ENCODE measurements around the gene UBTD1. TPM values are rescaled to one million over a fixed set of nuclear protein-coding genes. Genes with fewer than 3 reads are reported as not detected.
A peak's percentile ranks its signal among the peaks of the same experiment; 100 is the strongest.

Gene UBTD1
- total and polyA plus RNA-seq, 3 donors from 2014 or later = 74.1 to 143 (median 111) TPM

DNA sequence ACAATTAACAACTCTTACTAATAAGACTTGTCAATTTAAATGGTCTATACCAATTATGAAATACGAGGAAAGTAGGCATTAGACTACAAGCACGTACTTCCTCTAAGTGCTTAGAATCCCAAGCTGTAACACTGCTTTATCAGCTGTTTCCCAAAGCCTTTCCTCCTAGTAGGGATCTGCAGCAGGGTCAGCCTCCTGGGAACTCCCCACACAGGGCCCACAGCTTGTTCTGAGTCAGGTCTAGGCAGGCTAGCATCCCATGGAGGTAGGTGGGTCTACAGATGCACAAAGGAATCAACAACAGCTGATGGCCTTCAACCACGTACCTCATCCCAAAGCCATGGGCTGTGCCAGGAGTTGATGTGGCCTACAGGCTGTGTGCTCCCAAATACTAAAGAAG lies 15.2 kb upstream of the UBTD1 start:
- 25 to 56% methylated on average over 3 of the region's 3 CpGs for WGBS, 2 donors
- H3K4me1 ChIP-seq = no peaks in the 10 kb centered on the region

DNA sequence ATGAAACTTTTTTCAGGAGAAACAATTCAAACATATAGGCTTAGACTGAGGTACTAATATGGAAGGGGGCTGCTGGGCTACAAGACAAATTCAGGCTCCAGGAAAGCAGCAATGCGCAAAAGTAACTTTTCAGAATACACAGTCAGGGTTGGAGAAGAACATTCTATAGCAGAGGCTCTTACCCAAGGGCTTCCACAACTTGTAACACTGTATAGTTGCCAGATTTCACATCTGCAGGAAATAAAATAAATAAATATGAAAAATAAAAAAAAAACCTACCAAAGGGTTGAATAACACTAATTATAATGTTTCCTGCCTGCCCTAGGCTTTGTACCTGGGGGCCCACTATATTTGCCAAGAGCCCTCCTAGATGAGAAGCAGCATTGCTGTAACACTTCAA lies 14.8 kb upstream of the UBTD1 start:
- no peaks in the 10 kb centered on the region for H3K27me3 ChIP-seq
- 60 to 75% methylated on average over 1 of the region's 1 CpG for WGBS, 2 donors
- no peak for DNase-seq
- TF ChIP-seq POLR2A (IDR thresholded peaks at IDR 0.05) = no peak
- TF ChIP-seq, protein P1, sequence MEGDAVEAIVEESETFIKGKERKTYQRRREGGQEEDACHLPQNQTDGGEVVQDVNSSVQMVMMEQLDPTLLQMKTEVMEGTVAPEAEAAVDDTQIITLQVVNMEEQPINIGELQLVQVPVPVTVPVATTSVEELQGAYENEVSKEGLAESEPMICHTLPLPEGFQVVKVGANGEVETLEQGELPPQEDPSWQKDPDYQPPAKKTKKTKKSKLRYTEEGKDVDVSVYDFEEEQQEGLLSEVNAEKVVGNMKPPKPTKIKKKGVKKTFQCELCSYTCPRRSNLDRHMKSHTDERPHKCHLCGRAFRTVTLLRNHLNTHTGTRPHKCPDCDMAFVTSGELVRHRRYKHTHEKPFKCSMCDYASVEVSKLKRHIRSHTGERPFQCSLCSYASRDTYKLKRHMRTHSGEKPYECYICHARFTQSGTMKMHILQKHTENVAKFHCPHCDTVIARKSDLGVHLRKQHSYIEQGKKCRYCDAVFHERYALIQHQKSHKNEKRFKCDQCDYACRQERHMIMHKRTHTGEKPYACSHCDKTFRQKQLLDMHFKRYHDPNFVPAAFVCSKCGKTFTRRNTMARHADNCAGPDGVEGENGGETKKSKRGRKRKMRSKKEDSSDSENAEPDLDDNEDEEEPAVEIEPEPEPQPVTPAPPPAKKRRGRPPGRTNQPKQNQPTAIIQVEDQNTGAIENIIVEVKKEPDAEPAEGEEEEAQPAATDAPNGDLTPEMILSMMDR (IDR thresholded peaks at IDR 0.05) = no peak
- intact Hi-C loops (cut with DNase I; ENCODE audit: low total_unique reads) = no loop called here
- no peak overlapping the region for H3K4me3 ChIP-seq
- no peak overlapping the region for H3K27ac ChIP-seq
- H3K36me3 ChIP-seq (ENCODE audit: low read depth, missing control alignments) = no peaks in the 10 kb centered on the region
- no peaks in the 10 kb centered on the region for H3K4me1 ChIP-seq
- H3K9me3 ChIP-seq = no peaks in the 10 kb centered on the region

More for the DNA sequence above, 15.2 kb upstream of the UBTD1 start:
- peak overlapping the region in 1 of 2 donors; percentile 30 for H3K27ac ChIP-seq
- no peaks in the 10 kb centered on the region for H3K9me3 ChIP-seq
- H3K4me3 ChIP-seq = no peak overlapping the region
- no peak for TF ChIP-seq POLR2A (IDR thresholded peaks at IDR 0.05)
- TF ChIP-seq, protein P1 (IDR thresholded peaks at IDR 0.05) = no peak
- no peaks in the 10 kb centered on the region for H3K27me3 ChIP-seq
- intact Hi-C loops (cut with DNase I; ENCODE audit: low total_unique reads) = no loop called here
- H3K36me3 ChIP-seq (ENCODE audit: low read depth, missing control alignments) = no peaks in the 10 kb centered on the region
- DNase-seq = no peak

DNA sequence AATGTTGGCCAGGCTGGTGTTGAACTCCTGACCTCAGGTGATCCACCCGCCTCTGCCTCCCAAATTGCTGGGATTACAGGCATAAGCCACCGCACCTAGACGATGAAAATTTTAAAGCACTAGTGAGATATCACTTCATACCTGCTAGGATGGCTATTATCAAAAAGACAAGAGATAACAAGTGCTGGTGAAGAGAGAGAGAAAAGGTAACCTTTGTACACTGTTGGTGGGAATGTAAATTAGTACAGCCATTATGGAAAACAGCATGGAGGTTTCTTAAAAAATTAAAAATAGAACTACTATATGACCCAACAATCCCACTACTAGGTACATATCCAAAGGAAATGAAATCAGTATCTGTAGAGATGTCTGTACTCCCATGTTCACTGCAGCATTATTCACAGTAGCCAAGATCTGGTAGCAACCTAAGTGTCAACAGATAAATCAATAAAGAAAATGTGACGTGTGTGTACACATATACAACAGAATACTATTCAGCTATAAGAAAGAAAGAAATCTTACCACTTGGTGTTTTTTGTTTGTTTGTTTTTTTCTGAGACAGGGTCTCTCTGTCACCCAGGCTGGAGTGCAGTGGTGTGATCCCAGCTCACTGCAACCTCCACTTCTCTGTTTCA lies 13.0 kb upstream of the UBTD1 start:
- Histone ChIP-seq H3K4me3 (no peak overlapping the region), H3K4me1 (peaks cover 9% of the 10 kb centered on the region), H3K27me3 (no peaks in the 10 kb centered on the region), H3K36me3 (ENCODE audit: low read depth, missing control alignments) (no peaks in the 10 kb centered on the region), H3K27ac (no peak overlapping the region), H3K9me3 (no peaks in the 10 kb centered on the region)
- intact Hi-C loops (cut with DNase I; ENCODE audit: low total_unique reads) = no loop called here
- DNase-seq = no peak
- TF ChIP-seq POLR2A (IDR thresholded peaks at IDR 0.05) = no peak
- 87 to 88% methylated on average over 4 of the region's 4 CpGs for WGBS, 2 donors

DNA sequence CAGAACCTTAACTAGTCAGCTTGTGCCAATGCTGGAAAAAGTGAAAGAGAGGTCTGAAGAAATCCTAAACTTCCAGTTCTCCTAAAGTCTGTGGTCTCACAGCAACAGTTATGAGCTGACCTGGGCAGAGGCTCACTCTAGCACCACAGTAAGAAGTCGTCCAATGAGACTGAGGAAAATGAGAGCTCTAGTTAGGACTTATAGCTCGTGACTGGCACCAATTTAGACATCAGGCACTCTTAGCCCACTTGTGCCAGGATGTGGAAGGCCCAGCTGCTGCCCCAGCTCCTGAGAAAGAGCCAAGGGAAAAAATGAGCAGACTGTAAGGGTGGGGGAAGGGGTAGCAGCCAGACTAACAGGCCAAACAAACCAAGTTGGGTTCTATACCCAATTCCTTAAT lies 8.1 kb upstream of the UBTD1 start:
- H3K9me3 ChIP-seq = no peaks in the 10 kb centered on the region
- H3K4me1 ChIP-seq = peaks cover 35% of the 10 kb centered on the region
- H3K27ac ChIP-seq = no peak overlapping the region
- no peak overlapping the region for H3K4me3 ChIP-seq
- 58 to 62% methylated on average over 2 of the region's 2 CpGs for WGBS, 2 donors
- H3K36me3 ChIP-seq (ENCODE audit: low read depth, missing control alignments) = no peaks in the 10 kb centered on the region
- intact Hi-C loops (cut with DNase I; ENCODE audit: low total_unique reads) = no loop called here
- DNase-seq = no peak
- H3K27me3 ChIP-seq = no peaks in the 10 kb centered on the region
- no peak for TF ChIP-seq POLR2A (IDR thresholded peaks at IDR 0.05)
- TF ChIP-seq, protein P1 (IDR thresholded peaks at IDR 0.05) = no peak

DNA sequence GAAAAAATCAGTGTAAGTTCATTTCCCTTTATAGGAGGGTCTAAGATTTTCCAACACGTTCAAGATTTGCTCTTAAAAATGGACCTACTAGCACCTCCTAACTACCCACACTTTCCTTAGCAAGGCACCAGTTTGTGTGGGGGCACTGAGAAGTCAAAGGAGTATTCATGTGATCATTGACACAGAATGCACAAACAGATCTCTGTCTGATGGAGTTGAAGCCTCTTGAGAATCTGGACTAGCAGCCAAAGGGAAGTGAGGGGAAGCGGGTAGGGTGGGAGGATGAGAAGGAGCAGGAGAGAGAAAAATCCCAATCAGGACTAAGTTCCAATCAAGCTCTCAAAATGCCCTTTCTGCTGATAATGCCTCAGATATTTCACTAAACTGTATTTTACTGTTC lies 4.6 kb upstream of the UBTD1 start:
- WGBS, 2 donors = 32 to 41% methylated on average over 2 of the region's 2 CpGs
- no peaks in the 10 kb centered on the region for H3K27me3 ChIP-seq
- H3K4me3 ChIP-seq = no peak overlapping the region
- peak overlapping the region in 1 of 2 donors; percentile 18 for H3K27ac ChIP-seq
- peak; percentile 58 for DNase-seq
- H3K9me3 ChIP-seq = no peaks in the 10 kb centered on the region
- no peak for TF ChIP-seq POLR2A (IDR thresholded peaks at IDR 0.05)
- TF ChIP-seq, protein P1 (IDR thresholded peaks at IDR 0.05) = no peak
- no peaks in the 10 kb centered on the region for H3K36me3 ChIP-seq (ENCODE audit: low read depth, missing control alignments)
- peaks cover 36% of the 10 kb centered on the region for H3K4me1 ChIP-seq
- intact Hi-C loops (cut with DNase I; ENCODE audit: low total_unique reads) = no loop called here
